GM18507 (cell line): ENCODE measurements around the gene BRINP3.
"Not testable (repeated sequence)": the region's sequence is repeated elsewhere in the genome, so short reads cannot be mapped to it uniquely, and the experiment has no call there.

Source experiments
- DNase-seq: peaks from one replicate; pipeline ENCODE4 v3.0.0; 2011; ENCODE audit warnings: low read depth; ENCODE audit not compliant: insufficient read length; ENCODE audit errors: extremely low spot score
- FAIRE-seq: peaks from 2 replicates; lab custom pipeline; 2011; peaks lifted over from hg19 to GRCh38; lab: Jason Lieb, UNC

BRINP3 gene

DNA sequence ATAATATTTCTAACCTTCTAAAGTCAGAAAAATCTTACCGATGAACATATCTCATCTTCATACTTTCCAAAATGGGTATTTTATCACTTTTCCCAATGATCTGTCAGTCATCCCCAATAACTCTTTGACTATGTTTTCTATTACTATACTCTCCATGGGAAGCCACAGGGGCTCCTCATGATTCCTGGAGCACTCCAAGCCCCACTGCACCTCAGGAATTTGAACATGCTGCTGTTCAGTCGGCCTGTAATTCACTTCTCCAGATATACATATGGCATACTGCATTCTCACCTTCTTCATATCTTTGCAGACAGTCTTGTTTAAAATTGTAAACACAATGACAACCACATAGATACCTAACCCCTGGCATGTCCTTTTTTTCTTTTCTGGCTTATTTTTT is 333.0 kb downstream of the BRINP3 start:
- no peak for DNase-seq

DNA sequence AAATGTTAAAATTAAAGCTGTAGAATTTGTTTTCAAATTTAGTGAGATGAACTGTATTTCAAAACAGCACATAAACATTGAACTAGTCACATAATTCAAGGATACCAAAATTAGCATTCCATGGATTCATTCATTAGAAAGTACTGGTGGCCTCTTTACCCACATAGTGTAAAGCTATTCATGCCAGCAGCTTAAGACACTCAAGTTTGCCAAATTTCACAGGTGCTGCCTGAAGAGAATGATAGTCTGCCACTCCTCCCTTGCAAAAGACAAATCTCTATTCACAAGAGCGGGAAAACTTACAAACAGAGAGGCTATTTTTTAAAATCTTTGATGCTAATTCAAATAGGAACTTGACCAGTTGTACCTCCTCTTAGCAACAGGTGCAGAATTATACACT is 337.0 kb downstream of the BRINP3 start:
- DNase-seq: no peak
- no peak for FAIRE-seq

More for the DNA sequence above, 333.0 kb downstream of the BRINP3 start:
- no peak for FAIRE-seq

DNA sequence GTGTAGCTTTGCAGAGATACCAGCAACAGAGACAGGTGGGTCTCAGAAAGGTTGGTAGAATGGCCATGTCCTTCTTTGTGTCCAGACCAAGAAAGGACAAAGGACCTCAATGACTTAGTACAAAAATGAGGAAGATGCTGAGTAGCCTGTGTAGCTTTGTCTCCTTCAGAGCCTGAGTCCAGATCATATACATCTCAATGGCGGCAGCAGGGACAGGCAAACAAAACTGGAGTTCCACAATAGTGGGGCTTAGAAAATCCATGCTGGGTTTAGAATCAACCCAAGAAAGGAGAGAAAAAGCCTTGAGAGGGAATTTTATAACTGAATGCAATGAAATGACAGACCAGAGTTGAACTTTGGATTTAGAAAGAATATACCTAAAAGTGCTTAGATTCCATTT is 339.0 kb downstream of the BRINP3 start:
- no peak for DNase-seq
- FAIRE-seq: no peak

DNA sequence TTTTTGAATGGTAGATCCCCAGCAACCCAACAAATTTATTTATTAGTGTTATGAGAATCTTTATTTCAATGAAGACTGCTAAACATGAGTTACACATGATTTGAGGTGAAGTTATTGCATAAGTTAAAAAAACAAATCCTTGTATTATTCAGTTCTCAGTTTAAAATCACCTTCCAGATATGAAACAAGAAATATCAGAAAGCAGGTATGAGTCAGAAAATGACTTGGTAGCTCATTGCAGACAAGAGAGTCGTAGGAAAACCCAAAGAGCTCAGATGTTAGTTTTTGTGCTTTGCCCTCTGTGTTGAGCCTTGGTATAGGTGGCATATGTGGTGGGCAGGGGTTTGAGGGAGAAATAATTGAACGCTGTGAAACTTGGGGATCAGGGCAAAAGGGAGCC is 339.4 kb downstream of the BRINP3 start:
- no peak for FAIRE-seq
- no peak for DNase-seq

DNA sequence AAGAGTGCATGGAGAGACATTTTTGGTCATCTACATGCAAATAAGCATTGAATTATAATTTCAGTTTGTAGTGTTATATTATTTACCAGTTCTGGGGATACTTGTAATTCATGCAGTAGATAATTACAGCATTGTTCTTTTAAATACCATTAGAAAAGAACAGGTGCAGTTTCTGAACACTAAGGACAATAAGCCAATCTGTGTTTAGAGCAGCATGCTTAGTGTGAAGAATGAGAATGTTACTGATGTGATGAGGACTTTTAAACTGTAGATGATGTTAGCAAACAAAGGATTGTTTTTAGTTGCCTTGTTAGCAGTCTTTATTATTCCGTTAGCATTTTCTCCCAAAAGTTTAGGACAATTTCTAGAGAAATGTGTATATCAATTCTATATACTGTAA is 348.3 kb downstream of the BRINP3 start:
- FAIRE-seq (no peak), DNase-seq (no peak)

DNA sequence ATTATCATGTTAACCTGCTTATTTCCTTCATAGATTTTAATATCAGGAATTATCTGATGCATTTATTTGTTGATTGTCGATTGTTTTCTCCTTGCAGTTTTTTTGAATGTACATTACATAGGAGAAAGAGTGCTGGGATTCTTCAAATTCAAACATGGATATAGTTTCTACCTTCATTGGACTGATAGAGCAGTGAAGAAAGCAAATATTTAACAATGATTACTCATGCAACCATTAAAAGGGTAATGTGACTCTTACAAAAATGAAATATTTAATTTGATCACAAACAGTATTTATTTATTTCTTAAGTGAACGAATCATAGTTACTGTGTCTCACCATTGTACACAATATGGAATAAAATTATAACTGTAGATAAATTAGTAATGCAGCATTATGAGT is 350.9 kb downstream of the BRINP3 start:
- DNase-seq (no peak), FAIRE-seq (no peak)

DNA sequence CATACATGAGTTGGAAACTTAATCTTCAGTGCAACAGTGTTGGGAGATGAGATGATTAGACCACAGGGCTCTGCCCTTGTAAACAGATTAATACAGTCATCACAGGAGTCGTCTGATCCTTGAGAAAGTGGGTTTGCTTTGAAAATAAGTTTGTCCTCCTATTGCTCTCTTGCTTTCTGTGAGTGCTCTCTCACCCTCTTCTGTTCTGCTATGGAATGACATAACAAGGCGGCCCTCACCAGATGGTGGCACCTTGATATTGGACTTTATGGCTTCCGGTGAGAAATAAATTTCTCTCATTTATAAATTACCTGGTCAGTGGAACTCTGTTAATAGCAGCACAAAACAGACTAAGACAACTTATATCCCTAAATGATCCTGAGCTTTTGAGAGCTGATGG is 353.6 kb downstream of the BRINP3 start:
- FAIRE-seq (no peak), DNase-seq (no peak)

DNA sequence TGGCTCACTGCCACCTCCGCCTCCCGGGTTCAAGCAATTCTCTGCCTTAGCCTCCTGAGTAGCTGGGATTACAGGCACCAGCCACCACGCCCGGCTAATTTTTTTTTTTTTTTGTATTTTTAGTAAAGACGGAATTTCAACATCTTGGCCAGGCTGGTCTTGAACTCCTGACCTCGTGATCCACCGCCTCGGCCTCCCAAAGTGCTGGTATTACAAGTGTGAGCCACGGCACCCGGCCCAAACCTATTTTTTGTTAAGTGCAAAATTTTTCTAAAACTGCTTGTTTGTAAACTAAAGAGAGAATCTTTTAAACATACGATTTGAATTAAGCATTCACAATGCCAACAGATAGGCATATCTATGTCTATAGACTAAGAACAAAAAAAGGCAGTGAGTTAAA is 357.1 kb downstream of the BRINP3 start:
- DNase-seq, FAIRE-seq: not testable (repeated sequence)

DNA sequence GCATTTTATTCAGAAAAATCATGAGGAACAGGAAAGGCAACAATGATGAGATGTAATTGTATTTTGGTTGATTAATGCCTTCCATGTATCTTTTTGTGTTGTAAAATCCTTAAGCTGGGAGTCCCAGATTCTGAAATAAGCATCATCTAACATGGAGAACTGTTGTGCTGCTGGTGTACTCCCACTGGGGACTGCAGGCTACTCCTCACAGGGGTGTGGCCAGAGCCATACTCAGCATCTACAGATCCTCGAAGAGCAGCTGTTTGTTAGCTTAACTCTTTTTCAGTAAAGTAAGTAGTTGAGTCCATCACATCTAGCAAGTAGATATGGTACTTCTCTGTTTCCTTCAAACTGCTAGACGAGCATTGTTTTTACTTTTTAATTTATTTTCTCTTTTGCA is 358.0 kb downstream of the BRINP3 start:
- FAIRE-seq (no peak), DNase-seq (no peak)

DNA sequence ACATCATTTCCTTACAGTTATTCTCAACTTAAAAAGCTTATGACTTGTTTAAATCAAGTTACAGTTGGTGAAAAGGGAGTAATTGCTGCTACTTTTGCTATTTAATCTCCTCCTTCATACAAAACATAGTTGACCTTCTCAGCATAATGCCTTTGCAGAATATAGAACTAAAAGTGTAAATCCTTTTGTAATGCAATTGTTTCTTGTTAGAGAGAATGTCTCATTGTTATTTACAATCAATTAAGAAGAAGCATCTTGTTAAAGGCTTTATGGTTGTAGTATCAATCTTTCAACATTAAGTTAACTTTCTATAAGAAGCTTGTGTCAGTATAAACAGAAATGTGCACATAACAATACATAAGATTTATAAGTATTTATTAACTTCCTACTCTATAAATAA is 360.7 kb downstream of the BRINP3 start:
- FAIRE-seq: no peak

DNA sequence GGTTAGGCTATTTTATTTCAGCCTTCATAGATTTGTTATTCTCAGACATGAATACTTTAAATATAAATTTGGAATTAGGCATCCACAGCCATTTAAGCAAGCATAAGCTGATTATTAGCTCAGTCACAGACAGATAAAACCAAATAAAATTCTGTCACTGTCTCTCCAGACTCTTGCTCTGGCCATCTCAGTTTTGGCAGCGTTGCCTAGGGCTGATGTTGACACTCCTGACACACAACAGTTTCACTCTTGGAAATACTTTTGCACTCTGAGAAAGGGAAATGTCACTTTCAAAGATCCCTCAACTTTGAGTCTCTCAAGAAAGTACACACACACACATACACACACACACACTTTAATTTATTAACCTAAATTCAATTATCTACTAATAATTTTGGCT is 372.7 kb downstream of the BRINP3 start:
- DNase-seq (no peak), FAIRE-seq (no peak)

More for the DNA sequence above, 360.7 kb downstream of the BRINP3 start:
- no peak for DNase-seq

DNA sequence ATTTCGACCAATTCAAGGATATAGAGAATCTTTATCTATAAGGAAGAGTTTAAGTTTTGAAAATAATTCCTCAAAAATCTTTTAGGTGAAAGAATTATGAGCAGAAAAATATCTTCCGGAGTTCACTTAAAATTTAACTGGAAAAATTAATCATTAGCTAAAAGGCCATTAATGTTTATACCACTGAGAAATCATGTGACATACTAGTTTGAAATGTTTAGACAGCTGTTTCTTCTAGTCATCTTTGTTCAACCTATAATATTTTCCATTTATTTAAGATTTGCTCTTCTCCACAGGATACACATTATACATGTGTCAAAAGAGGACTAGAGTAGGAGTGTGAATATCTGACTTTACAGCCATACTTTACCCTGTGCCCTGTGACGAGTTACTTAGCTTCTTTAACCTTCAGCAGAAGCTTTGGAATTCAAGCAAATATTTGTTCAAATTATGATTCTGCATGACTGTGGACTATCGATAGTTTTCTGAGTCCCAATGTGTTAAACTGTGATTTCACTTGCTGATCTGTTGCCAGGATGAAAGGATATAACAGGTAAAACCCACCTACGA is 374.8 kb downstream of the BRINP3 start:
- DNase-seq (no peak), FAIRE-seq (no peak)

DNA sequence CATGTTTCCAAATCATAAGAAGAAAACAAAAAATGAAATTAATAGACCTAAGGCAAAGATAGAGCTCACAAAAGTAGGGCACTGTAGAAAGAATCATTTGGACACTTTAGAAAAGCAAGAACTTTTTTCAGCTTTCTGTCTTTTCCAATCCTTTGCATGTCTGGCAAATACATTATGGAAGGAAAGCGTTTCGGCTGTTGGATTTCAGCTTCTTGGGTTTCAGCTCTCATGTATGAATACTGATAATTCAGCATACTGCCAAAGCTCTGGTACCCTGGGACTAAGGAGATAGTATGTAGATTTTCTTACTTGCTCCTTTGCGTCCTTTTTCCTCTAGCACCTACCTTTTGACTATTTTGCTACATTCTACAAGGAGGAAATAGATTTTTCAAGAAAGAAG is 375.9 kb downstream of the BRINP3 start:
- DNase-seq (no peak), FAIRE-seq (no peak)

DNA sequence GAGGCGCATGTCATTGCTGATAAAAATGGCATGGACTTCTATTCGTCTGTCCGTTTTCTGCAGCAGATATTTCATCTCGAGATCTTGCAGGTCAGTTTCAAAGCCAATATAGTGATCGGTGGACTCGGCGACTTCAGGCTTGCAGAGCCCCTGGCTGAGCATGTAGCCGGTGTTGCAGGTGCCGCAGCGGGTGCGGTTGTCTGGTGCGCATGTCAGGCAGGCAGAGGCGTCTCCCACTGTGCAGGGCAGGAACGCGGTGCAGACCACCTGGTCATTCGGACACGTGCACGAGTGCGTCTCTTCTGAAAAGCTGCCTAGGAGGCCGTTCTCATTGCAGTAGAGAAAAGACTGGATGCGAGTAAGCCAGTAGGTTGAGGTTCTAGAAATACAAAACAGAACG is 378.9 kb downstream of the BRINP3 start:
- no peak for DNase-seq
- no peak for FAIRE-seq

DNA sequence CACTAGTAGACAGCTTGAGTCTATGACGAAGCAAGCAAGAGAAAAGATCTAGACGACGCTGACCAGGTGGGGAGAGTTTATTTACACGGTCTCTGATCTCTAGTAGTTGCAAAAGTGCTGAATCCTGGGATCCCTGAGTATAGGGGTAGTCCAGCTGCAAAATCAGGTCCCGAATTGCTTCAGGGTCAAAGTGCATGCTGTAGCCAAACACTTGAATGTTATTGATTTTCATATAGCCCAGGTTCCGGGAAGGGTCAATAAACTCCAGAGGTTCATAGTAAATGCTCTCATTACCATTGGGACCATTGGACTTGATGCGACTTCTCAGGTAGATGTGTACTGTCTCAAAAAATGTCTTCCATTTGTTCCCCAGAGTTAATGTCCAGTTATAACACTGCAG is 379.6 kb downstream of the BRINP3 start:
- DNase-seq: no peak
- no peak for FAIRE-seq

DNA sequence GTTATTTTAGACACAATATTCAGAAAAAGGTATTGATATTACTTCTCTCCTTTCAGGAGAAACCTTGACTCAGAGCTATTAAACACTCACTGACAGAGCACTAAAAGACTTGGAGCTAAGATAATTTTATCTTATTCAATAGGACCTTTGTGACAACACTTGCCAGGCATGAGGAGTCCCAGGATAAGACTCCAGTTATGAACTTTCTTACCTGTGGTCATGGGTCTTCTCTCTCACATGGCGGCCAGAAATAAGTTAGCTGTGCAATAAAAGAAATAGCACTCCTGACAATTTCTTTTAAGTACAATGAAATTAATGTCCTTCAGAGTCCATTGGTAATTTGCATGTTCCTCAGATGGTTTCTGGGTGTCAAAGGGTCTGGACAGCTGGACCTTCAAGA is 382.1 kb downstream of the BRINP3 start:
- DNase-seq: no peak
- FAIRE-seq: no peak

DNA sequence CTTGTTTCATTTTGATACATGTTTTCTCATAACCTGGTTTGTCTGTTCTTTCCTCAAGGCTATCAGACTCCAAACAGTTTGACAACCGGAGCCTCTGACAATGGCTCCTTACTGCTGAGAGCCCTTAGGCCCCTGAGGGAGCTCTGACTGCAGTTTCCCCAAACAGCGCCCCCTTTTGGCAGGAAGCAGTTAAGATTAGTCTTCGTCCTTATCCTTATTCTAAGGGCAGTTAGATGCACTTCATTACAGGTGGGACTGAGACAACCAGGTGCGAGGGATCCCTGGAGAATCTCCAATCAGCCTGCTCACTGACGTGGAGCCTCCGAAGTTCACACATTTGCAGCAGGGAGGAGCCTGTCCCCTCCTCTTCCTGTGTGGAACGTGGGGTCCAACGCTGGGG is 393.1 kb downstream of the BRINP3 start:
- DNase-seq (no peak), FAIRE-seq (no peak)

DNA sequence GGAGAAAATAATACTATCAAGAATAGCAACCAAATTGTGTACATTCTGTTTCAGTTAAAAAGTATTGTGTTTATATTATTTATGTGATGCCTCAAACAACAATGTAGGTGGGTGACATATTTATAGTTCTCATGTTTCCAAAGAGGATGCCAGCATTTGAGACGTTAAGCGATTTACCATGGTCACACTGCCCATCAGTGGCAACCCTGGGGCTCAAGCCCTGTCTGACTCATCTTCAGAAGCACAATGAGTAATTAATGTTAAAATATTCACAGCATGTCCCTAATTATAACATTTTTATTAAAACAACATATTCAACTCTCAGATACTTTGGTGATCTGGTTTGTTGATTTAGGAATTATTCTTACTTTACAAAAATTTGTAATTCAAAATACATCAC is 409.4 kb downstream of the BRINP3 start:
- FAIRE-seq (no peak), DNase-seq (no peak)

DNA sequence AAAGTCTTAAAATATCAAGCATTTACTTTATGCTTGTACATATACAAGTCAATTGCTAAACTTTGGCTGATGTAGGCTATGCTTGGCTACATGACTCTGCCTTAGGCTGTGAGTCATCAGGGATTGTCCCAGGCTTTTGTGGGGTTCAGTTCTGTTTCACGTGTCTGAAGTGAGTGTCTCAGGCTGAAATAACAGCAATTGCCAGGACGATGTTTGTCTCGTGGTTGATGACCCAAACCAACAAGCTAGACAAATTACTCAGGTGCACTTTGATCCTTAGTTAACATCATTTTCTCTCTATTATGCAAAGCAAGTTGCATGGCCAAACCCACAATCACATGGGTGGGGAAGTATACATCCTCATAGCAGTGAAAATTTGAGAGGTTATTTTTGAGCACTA is 410.1 kb downstream of the BRINP3 start:
- DNase-seq (no peak), FAIRE-seq (no peak)

DNA sequence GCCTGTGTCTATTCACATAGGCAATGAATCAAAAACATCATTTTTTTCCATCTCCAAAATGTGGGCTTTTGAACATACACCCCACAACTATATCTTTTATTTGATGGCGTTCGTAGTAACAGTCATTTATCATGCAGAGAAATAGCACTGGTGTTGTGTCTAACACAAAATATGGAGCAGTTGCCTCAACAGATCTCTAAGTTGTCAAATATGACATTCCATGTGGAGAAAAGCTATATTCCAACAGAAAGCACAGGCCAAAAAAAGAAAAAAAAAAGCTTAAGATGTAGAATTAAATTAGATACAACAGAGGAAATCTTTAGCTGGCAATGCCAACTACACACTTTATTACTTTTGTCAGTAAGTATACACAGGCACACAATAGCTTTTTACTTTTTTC is 411.7 kb downstream of the BRINP3 start:
- no peak for DNase-seq
- no peak for FAIRE-seq

DNA sequence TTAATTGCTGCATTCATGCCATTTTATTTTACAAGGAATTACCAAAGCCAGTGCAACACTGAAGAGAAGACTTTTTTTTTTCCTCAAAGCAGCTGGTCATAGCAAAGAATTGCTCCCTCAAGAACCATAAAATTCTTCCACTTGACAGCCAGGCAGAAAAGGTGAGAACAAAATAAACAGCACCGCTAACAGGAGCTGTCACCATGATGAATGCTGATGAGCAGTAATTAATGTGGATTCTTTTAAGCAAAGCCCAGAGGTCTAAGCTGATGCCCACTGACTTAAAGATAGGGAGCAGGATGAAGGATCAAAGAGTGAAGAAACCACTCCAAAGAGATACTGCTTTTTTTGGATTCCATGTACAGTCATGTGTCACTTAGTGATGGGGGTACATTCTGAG is 428.4 kb downstream of the BRINP3 start:
- DNase-seq: no peak
- no peak for FAIRE-seq
